ENCODE data around the gene TMEM8B.

- TF ChIP-seq EP300 (IDR thresholded peaks at IDR 0.05) (no peak), POLR2A (IDR thresholded peaks at IDR 0.05) (no peak), POLR2AphosphoS5 (IDR thresholded peaks at IDR 0.05) (no peak), CTCF (IDR thresholded peaks at IDR 0.05) (no peak)
Measured at GRCh38 chr9:35891646-35892045, 62.6 kb downstream of the TMEM8B start.

Data from sigmoid colon (tissue), 4 donors.